ENCODE data around the gene MYH7B. TPM values are rescaled to one million over a fixed set of nuclear protein-coding genes. Genes with fewer than 3 reads are reported as not detected.

The MYH7B gene
- 10.7 TPM for total RNA-seq

GRCh38 chr20:34955231-34956040 is at the start of gene MYH7B, which contains the start of gene GSS:
Gene MYH7B (plus strand): TSS chr20:34955868. CDS start chr20:34978006, 22,138 bp downstream.
Gene GSS (minus strand): TSS chr20:34955806. CDS start chr20:34951852, 3,954 bp downstream.

Other genes with a start within 250 kb of the MYH7B start
- 30.0 TPM for gene NCOA6, start 130.2 kb upstream of the MYH7B start, total RNA-seq
- 25.1 TPM for gene GGT7, start 83.0 kb upstream of the MYH7B start, total RNA-seq
- 39.0 TPM for gene ACSS2, start 79.3 kb upstream of the MYH7B start, total RNA-seq
- gene GSS, start 62 bp upstream of the MYH7B start, total RNA-seq = 99.4 TPM
- gene TRPC4AP, start 136.9 kb downstream of the MYH7B start, total RNA-seq = 76.2 TPM
- 13.7 TPM for gene EDEM2, start 191.5 kb downstream of the MYH7B start, total RNA-seq
- 22.7 TPM for gene PROCR, start 216.2 kb downstream of the MYH7B start, total RNA-seq